Heart left ventricle (tissue), 16 donors: ENCODE measurements around the gene OPCML. TPM values are rescaled to one million over a fixed set of nuclear protein-coding genes. Genes with fewer than 3 reads are reported as not detected.

Experiments
- ATAC-seq, 4 donors: fragments of 200-7000 bp; cut with Tn5 transposase; one replicate each; pipeline ENCODE4 v1.9.1; 2020 to 2022; ENCODE audit warnings: moderate library complexity in 4 of 4, mild to moderate bottlenecking in 3 of 4, moderate number of reproducible peaks in 1 of 4
- DNase-seq, 5 donors: peaks; one replicate each; pipeline ENCODE4 v3.0.0-alpha.2; 2020
- H3K27ac ChIP-seq, 12 donors: fragments of 200-600 bp; sonication (generic) in 4 of 12; one replicate each; pipeline versions ENCODE4 v1.5.0 to v1.8.0; 2016 to 2022; ENCODE audit warnings: mild to moderate bottlenecking in 2 of 12
- H3K27me3 ChIP-seq, 9 donors: fragments of 200-600 bp; sonication (generic) in 2 of 9; one replicate each; pipeline versions ENCODE4 v1.5.1 to v1.8.0; 2016 to 2022; ENCODE audit warnings: mild to moderate bottlenecking in 3 of 9
- H3K36me3 ChIP-seq, 9 donors: fragments of 200-600 bp; sonication (generic) in 2 of 9; one replicate each; pipeline versions ENCODE4 v1.5.0 to v1.8.0; 2018 to 2022; ENCODE audit warnings: mild to moderate bottlenecking in 2 of 9
- H3K4me1 ChIP-seq, 12 donors: fragments of 200-600 bp; sonication (generic) in 4 of 12; one replicate each; pipeline versions ENCODE4 v1.5.0 to v1.8.0; 2016 to 2022; ENCODE audit warnings: mild to moderate bottlenecking in 3 of 12
- H3K4me3 ChIP-seq, 12 donors: fragments of 200-600 bp; sonication (generic) in 4 of 12; one replicate each; pipeline versions ENCODE4 v1.5.0 to v1.8.0; 2017 to 2022; ENCODE audit warnings: mild to moderate bottlenecking in 9 of 12, moderate library complexity in 4 of 12
- H3K9me3 ChIP-seq, 12 donors: fragments of 200-600 bp; sonication (generic) in 4 of 12; one replicate each; pipeline versions ENCODE4 v1.5.0 to v1.8.0; 2016 to 2022; ENCODE audit warnings: mild to moderate bottlenecking in 1 of 12
- CTCF ChIP-seq, 12 donors: fragments of 200-600 bp; sonication (generic) in 4 of 12; IDR thresholded peaks; one replicate each; pipeline versions ENCODE4 v1.5.0 to v1.8.0; 2018 to 2022; ENCODE audit warnings: antibody characterized with exemption in 12 of 12, mild to moderate bottlenecking in 5 of 12
- POLR2A ChIP-seq, 2 donors: fragments of 450-650 bp; IDR thresholded peaks; one replicate each; pipeline ENCODE4 v1.6.1; 2017; ENCODE audit warnings: antibody characterized with exemption in 2 of 2, mild to moderate bottlenecking in 2 of 2, moderate library complexity in 2 of 2
- WGBS, 4 donors: extraction: QIAGEN DNeasy Blood & Tissue Kit in 2 of 4; methylation state at CpG; one replicate each; pipeline versions ENCODE4 v1.1.5 to v1.1.7; 2013 to 2018; 5-methylcytosine and 5-hydroxymethylcytosine counted together
- intact Hi-C, 10 donors: fragments of 100-400 bp; cut with DNase I; formaldehyde crosslinking; loops; one replicate each; pipeline versions ENCODE4 v1.11.1 to v1.14.2; 2022
- polyA plus RNA-seq, 2 donors: library from polyadenylated mRNA; stranded (reverse); fragments of 200-250 nt; gene quantifications; one replicate each; pipeline ENCODE4 v1.2.3, GENCODE V29; 2013
- total RNA-seq, 9 donors: library from RNA; depleted of rRNA in 2 of 9; stranded (reverse); fragments of >200 nt in 2 of 9; fragmentation: NEBNext Ultra II Directional in 3 of 9; extraction: Animal tissue kit (Norgen Biotek cat#: 25700) in 3 of 9; gene quantifications; one replicate each; pipeline versions ENCODE4 v1.1.0 to v1.2.4, GENCODE V29; 2016 to 2023
- donor health status: ischemic (EF 13 %, LVEDD 7.1; RV severe dilation, severe dysfunction).
- donor health status: healthy with polysubstance abuse.
- donor health status: DM: no; HTN: yes; CAD: no.
- donor health status: DM: no; HTN: no; CAD: no.
- donor health status: ischemic (EF 25% LVEDD 6.9; RV normal size, moderate dysfunction).
- donor health status: ischemic (EF 25% LVEDD 5.7; RV mildly dilated, moderate dysfunction).
- donor health status: healthy.
- donor health status: DM: yes; HTN: yes; CAD: no.
- donor health status: ischemic (EF 35%, LVEDD 5.7; RV mildly dilated, moderate dysfunction).
- donor health status: nonischemic (EF 11% LVEDD 7.7; RV severe dilation, severe dysfunction).
- donor health status: DM: yes; HTN: yes; CAD: no.
- donor health status: PGD.
- donor health status: ischemic (EF 29% LVEDD 5.4; RV normal size, mild dysfunction).
- donor health status: nonischemic (EF 23%, LVEDD 6.1; RV moderate dilation, normal function).

The OPCML gene
- total and polyA plus RNA-seq, 11 donors = 0.04 to 1.3 (median 0.23) TPM; not detected in 3

GRCh38 chr11:132424433-132424832, 1107.9 kb downstream of the OPCML start:
- WGBS, 4 donors = 48 to 55% (median 52%) methylated on average over 8 of the region's 8 CpGs
- Histone ChIP-seq H3K4me1 (no peaks in the 10 kb centered on the region), H3K27me3 (peaks cover 0 to 9% (median 0%) of the 10 kb centered on the region in 9 donors), H3K4me3 (no peak overlapping the region), H3K9me3 (no peaks in the 10 kb centered on the region), H3K27ac (no peak overlapping the region), H3K36me3 (no peaks in the 10 kb centered on the region)
- DNase-seq (no peak), ATAC-seq (no peak)
- TF ChIP-seq CTCF (IDR thresholded peaks at IDR 0.05) = no peak
- TF ChIP-seq POLR2A (IDR thresholded peaks at IDR 0.05) = no peak
- intact Hi-C loops = no loop called here

- H3K27ac ChIP-seq = no peak overlapping the region
- no peaks in the 10 kb centered on the region for H3K4me1 ChIP-seq
- H3K36me3 ChIP-seq = no peaks in the 10 kb centered on the region
- 90 to 97% (median 94%) methylated on average over 4 of the region's 4 CpGs for WGBS, 4 donors
- ATAC-seq (no peak), DNase-seq (no peak)
- TF ChIP-seq CTCF (IDR thresholded peaks at IDR 0.05) (no peak), POLR2A (IDR thresholded peaks at IDR 0.05) (no peak)
- H3K27me3 ChIP-seq = peaks cover 0 to 9% (median 0%) of the 10 kb centered on the region in 9 donors
- H3K4me3 ChIP-seq = no peak overlapping the region
- intact Hi-C loops = no loop called here
- H3K9me3 ChIP-seq = no peaks in the 10 kb centered on the region
Measured at GRCh38 chr11:132423266-132423665, 1109.0 kb downstream of the OPCML start.

GRCh38 chr11:132422722-132423121, 1109.6 kb downstream of the OPCML start:
- TF ChIP-seq POLR2A (IDR thresholded peaks at IDR 0.05) = no peak
- TF ChIP-seq CTCF (IDR thresholded peaks at IDR 0.05) = no peak
- peaks cover 0 to 9% (median 0%) of the 10 kb centered on the region in 9 donors for H3K27me3 ChIP-seq
- no peak overlapping the region for H3K27ac ChIP-seq
- WGBS, 4 donors = 80 to 88% (median 86%) methylated on average over 5 of the region's 5 CpGs
- ATAC-seq (no peak), DNase-seq (no peak)
- H3K36me3 ChIP-seq = no peaks in the 10 kb centered on the region
- intact Hi-C loops = no loop called here
- no peaks in the 10 kb centered on the region for H3K9me3 ChIP-seq
- H3K4me3 ChIP-seq = no peak overlapping the region
- H3K4me1 ChIP-seq = no peaks in the 10 kb centered on the region

GRCh38 chr11:132421555-132421954, 1110.7 kb downstream of the OPCML start:
- Histone ChIP-seq H3K27ac (no peak overlapping the region), H3K4me1 (no peaks in the 10 kb centered on the region), H3K9me3 (no peaks in the 10 kb centered on the region), H3K36me3 (no peaks in the 10 kb centered on the region), H3K4me3 (no peak overlapping the region), H3K27me3 (peaks cover 0 to 9% (median 0%) of the 10 kb centered on the region in 9 donors)
- no peak for DNase-seq
- TF ChIP-seq POLR2A (IDR thresholded peaks at IDR 0.05) (no peak), CTCF (IDR thresholded peaks at IDR 0.05) (no peak)
- intact Hi-C loops = no loop called here
- 68 to 90% (median 88%) methylated on average over 2 of the region's 2 CpGs for WGBS, 4 donors
- ATAC-seq = no peak
